IMR-90 (cell line): ENCODE results near the gene CRYBG2. TPM values are rescaled to one million over a fixed set of nuclear protein-coding genes. Genes with fewer than 3 reads are reported as not detected.

Experiments used
- ATAC-seq: fragments of 200-7000 bp; cut with Tn5 transposase; 2 replicates; pipeline ENCODE4 v1.9.1; 2020; ENCODE audit warnings: low read depth, mild to moderate bottlenecking, moderate library complexity
- BruUV-seq: library from RNA; stranded (reverse); fragments of 400-500 nt; replicated peaks from 2 replicates; lab custom pipeline; 2021; lab: Mats Ljungman, UMichigan
- CTCF ChIA-PET: fragments of 300-600 bp; formaldehyde crosslinking; extraction: SDS; loops from one replicate; lab custom pipeline; 2021; ENCODE audit warnings: antibody characterized with exemption; lab: Yijun Ruan, JAX
- POLR2A ChIA-PET: fragments of 300-600 bp; sonication (Branson Sonifier 250); formaldehyde crosslinking; loops from one replicate; lab custom pipeline; 2022; ENCODE audit warnings: antibody characterized with exemption; ENCODE audit not compliant: unreplicated experiment; lab: Charles Lee
- DNase-seq: peaks from one replicate; pipeline ENCODE4 v3.0.0; 2013
- H2AFZ ChIP-seq: replicated peaks from 2 replicates; pipeline ENCODE3; 2013; ENCODE audit warnings: low read length, mild to moderate bottlenecking; ENCODE audit not compliant: poor library complexity
- H2AK5ac ChIP-seq: 2 replicates; pipeline ENCODE4 v1.6.1; 2013; ENCODE audit warnings: low read depth, low read length, inconsistent platforms
- H2AK9ac ChIP-seq: replicated peaks from 2 replicates; pipeline ENCODE3; 2013; ENCODE audit warnings: mild to moderate bottlenecking, low read depth, low read length, moderate library complexity; ENCODE audit not compliant: poor library complexity
- H2BK120ac ChIP-seq: 2 replicates; pipeline ENCODE4 v1.6.1; 2013; ENCODE audit warnings: low read depth, low read length, inconsistent platforms
- H2BK15ac ChIP-seq: 3 replicates; pipeline ENCODE4 v1.6.1; 2013; ENCODE audit warnings: low read depth, low read length, inconsistent platforms
- H2BK20ac ChIP-seq: 2 replicates; pipeline ENCODE4 v1.6.1; 2013; ENCODE audit warnings: low read depth, mild to moderate bottlenecking, inconsistent platforms, low read length, moderate library complexity
- H2BK5ac ChIP-seq: 2 replicates; pipeline ENCODE4 v1.6.1; 2013; ENCODE audit warnings: mild to moderate bottlenecking, low read depth, low read length, inconsistent platforms; ENCODE audit not compliant: poor library complexity, severe bottlenecking
- H3K14ac ChIP-seq: replicated peaks from 2 replicates; pipeline ENCODE4 v1.6.1; 2013; ENCODE audit warnings: low read depth, low read length, inconsistent platforms
- H3K18ac ChIP-seq: 2 replicates; pipeline ENCODE4 v1.6.1; 2013; ENCODE audit warnings: low read depth, low read length, control low read depth
- H3K23ac ChIP-seq: 2 replicates; pipeline ENCODE4 v1.6.1; 2013; ENCODE audit warnings: low read depth, low read length, inconsistent platforms
- H3K27ac ChIP-seq: 2 replicates; pipeline ENCODE4 v1.5.1; 2013; ENCODE audit warnings: mild to moderate bottlenecking, control low read depth, low read length; ENCODE audit not compliant: insufficient read depth
- H3K27me3 ChIP-seq: 2 replicates; pipeline ENCODE4 v1.6.1; 2013; ENCODE audit warnings: low read length; ENCODE audit not compliant: control insufficient read depth, insufficient read depth
- H3K36me3 ChIP-seq: 2 replicates; pipeline ENCODE4 v1.6.1; 2013; ENCODE audit warnings: low read length, mixed read lengths; ENCODE audit not compliant: control insufficient read depth, insufficient read depth
- H3K4ac ChIP-seq: 2 replicates; pipeline ENCODE4 v1.6.1; 2013; ENCODE audit warnings: low read depth, low read length, inconsistent platforms
- H3K4me1 ChIP-seq: 2 replicates; pipeline ENCODE4 v1.6.1; 2013; ENCODE audit warnings: low read length, mixed read lengths; ENCODE audit not compliant: control insufficient read depth, insufficient read depth
- H3K4me2 ChIP-seq: 2 replicates; pipeline ENCODE4 v1.6.1; 2013; ENCODE audit warnings: low read depth, mild to moderate bottlenecking, control low read depth, low read length, moderate library complexity
- H3K4me3 ChIP-seq: 2 replicates; pipeline ENCODE4 v1.5.1; 2013; ENCODE audit warnings: low read depth, mild to moderate bottlenecking, control low read depth, low read length, moderate library complexity; ENCODE audit not compliant: insufficient read depth
- H3K56ac ChIP-seq: 2 replicates; pipeline ENCODE4 v1.6.1; 2013; ENCODE audit warnings: low read length, inconsistent platforms; ENCODE audit not compliant: insufficient read depth; ENCODE audit errors: extremely low read depth
- H3K79me1 ChIP-seq, 2 experiments: 2 replicates each; pipeline ENCODE4 v1.6.1; 2013; ENCODE audit warnings: low read length in 2 of 2, inconsistent platforms in 1 of 2, low read depth in 1 of 2
- H3K9ac ChIP-seq: 2 replicates; pipeline ENCODE4 v1.6.1; 2013; ENCODE audit warnings: low read depth, low read length, control low read depth
- H3K9me1 ChIP-seq: 2 replicates; pipeline ENCODE4 v1.6.1; 2013; ENCODE audit warnings: low read length, inconsistent platforms; ENCODE audit not compliant: insufficient read depth
- H3K9me3 ChIP-seq: 2 replicates; pipeline ENCODE4 v1.6.1; 2013; ENCODE audit warnings: low read length; ENCODE audit not compliant: control insufficient read depth, insufficient read depth
- H4K20me1 ChIP-seq: 2 replicates; pipeline ENCODE4 v1.6.1; 2013; ENCODE audit warnings: low read length, inconsistent platforms; ENCODE audit not compliant: insufficient read depth
- H4K5ac ChIP-seq: 2 replicates; pipeline ENCODE4 v1.6.1; 2013; ENCODE audit warnings: mild to moderate bottlenecking, low read depth, low read length, control low read depth
- H4K8ac ChIP-seq, 2 experiments: 2 replicates each; pipeline ENCODE4 v1.6.1; 2013; ENCODE audit warnings: low read depth in 2 of 2, low read length in 2 of 2, control low read depth in 1 of 2, inconsistent platforms in 1 of 2
- H4K91ac ChIP-seq: 2 replicates; pipeline ENCODE4 v1.6.1; 2013; ENCODE audit warnings: low read depth, low read length, inconsistent platforms; ENCODE audit not compliant: insufficient read depth
- BHLHE40 ChIP-seq: fragments of 150-350 bp; IDR thresholded peaks from 2 replicates; pipeline ENCODE4 v1.6.1; 2016; ENCODE audit warnings: mild to moderate bottlenecking, low read depth, low read length
- CEBPB ChIP-seq: IDR thresholded peaks from 2 replicates; pipeline ENCODE4 v1.6.1; 2012; ENCODE audit warnings: low read depth, low read length, improper control_type of control experiment
- CHD1 ChIP-seq: IDR thresholded peaks from 2 replicates; pipeline ENCODE4 v1.6.1; 2012; ENCODE audit warnings: low read depth, low read length, improper control_type of control experiment
- CTCF ChIP-seq: conservative IDR thresholded peaks from 2 replicates; pipeline ENCODE4 v1.5.1; 2012; ENCODE audit warnings: mild to moderate bottlenecking, low read depth, low read length, improper control_type of control experiment
- ELK1 ChIP-seq: fragments of 150-350 bp; IDR thresholded peaks from 2 replicates; pipeline ENCODE4 v1.6.1; 2016; ENCODE audit warnings: low read depth, mild to moderate bottlenecking, low read length, moderate library complexity, borderline replicate concordance
- FOS ChIP-seq: fragments of 150-350 bp; IDR thresholded peaks from 2 replicates; pipeline ENCODE4 v1.6.1; 2016; ENCODE audit warnings: low read depth, low read length
- MAFK ChIP-seq: IDR thresholded peaks from 2 replicates; pipeline ENCODE4 v1.6.1; 2012; ENCODE audit warnings: low read depth, low read length, improper control_type of control experiment
- MAZ ChIP-seq: IDR thresholded peaks from 2 replicates; pipeline ENCODE4 v1.6.1; 2012; ENCODE audit warnings: low read depth, mild to moderate bottlenecking, low read length, improper control_type of control experiment, moderate library complexity, borderline replicate concordance
- MXI1 ChIP-seq: IDR thresholded peaks from 2 replicates; pipeline ENCODE4 v1.6.1; 2012; ENCODE audit warnings: low read depth, mild to moderate bottlenecking, low read length, moderate library complexity, borderline replicate concordance
- NFE2L2 ChIP-seq: fragments of 150-350 bp; IDR thresholded peaks from 2 replicates; pipeline ENCODE4 v1.6.1; 2016; ENCODE audit warnings: low read depth, mild to moderate bottlenecking, low read length
- POLR2A ChIP-seq: IDR thresholded peaks from 2 replicates; pipeline ENCODE4 v1.6.1; 2012; ENCODE audit warnings: mild to moderate bottlenecking, low read depth, low read length
- RAD21 ChIP-seq: IDR thresholded peaks from 2 replicates; pipeline ENCODE4 v1.6.1; 2012; ENCODE audit warnings: low read length, improper control_type of control experiment
- RCOR1 ChIP-seq: IDR thresholded peaks from 2 replicates; pipeline ENCODE4 v1.6.1; 2012; ENCODE audit warnings: mild to moderate bottlenecking, low read length, improper control_type of control experiment; ENCODE audit not compliant: insufficient replicate concordance
- RFX5 ChIP-seq: IDR thresholded peaks from 2 replicates; pipeline ENCODE4 v1.8.0; 2012; ENCODE audit warnings: low read depth, mild to moderate bottlenecking, low read length, moderate library complexity
- WGBS, 2 experiments: methylation state at CpG; one replicate each; pipeline versions ENCODE4 v1.1.5 to v1.1.7; 2013; ENCODE audit warnings: missing lambda C conversion rate in 2 of 2; ENCODE audit not compliant: insufficient read length in 1 of 2; ENCODE audit errors: extremely low coverage in 2 of 2; 5-methylcytosine and 5-hydroxymethylcytosine counted together
- dilution Hi-C: fragments of 300-500 bp; cut with HindIII; formaldehyde crosslinking; loops from one replicate; pipeline ENCODE4 v1.14.3; 2018; ENCODE audit warnings: low sequenced_read_pairs; ENCODE audit not compliant: unreplicated experiment
- in situ Hi-C: fragments of 300-500 bp; cut with MboI; formaldehyde crosslinking; loops from 3 replicates; pipeline ENCODE4 v1.14.3; 2019; ENCODE audit warnings: low sequenced_read_pairs, inconsistent platforms, mixed read lengths
- intact Hi-C: fragments of 100-400 bp; cut with micrococcal nuclease; formaldehyde crosslinking; loops from 2 replicates; pipeline ENCODE4 v1.10.0; 2022
- polyA plus RNA-seq, 3 experiments: library from polyadenylated mRNA; depleted of rRNA; stranded (reverse); fragments of >200 nt; gene quantifications; 2 replicates each; pipeline ENCODE4 v1.2.3, GENCODE V29; 2012; ENCODE audit warnings: low replicate concordance in 1 of 3
- total RNA-seq: library from RNA; depleted of rRNA; stranded (reverse); fragments of >200 nt; gene quantifications from 2 replicates; pipeline ENCODE4 v1.2.3, GENCODE V29; 2012

The CRYBG2 gene
- total and polyA plus RNA-seq, 2 of the 4 experiments (the other 2 are of a cell fraction): not detected

GRCh38 chr1:26344147-26344920 is 9.6 kb downstream of the CRYBG2 start:
- Histone ChIP-seq H4K8ac (no peak overlapping the region), H3K18ac (no peak overlapping the region), H4K20me1 (no peaks in the 10 kb centered on the region), H2BK5ac (no peak overlapping the region), H3K36me3 (no peaks in the 10 kb centered on the region), H2AK9ac (no peak overlapping the region), H3K4ac (no peak overlapping the region), H3K4me3 (no peak overlapping the region), H3K9ac (no peak overlapping the region), H3K56ac (no peak overlapping the region), H3K14ac (no peak overlapping the region), H3K27me3 (peaks cover 39% of the 10 kb centered on the region), H2BK20ac (no peak overlapping the region), H3K4me2 (no peak overlapping the region), H2AK5ac (no peak overlapping the region), H4K5ac (no peak overlapping the region), H3K9me3 (no peaks in the 10 kb centered on the region), H2AFZ (peak overlapping the region; percentile 43), H3K9me1 (no peaks in the 10 kb centered on the region), H2BK15ac (no peak overlapping the region), H3K4me1 (no peaks in the 10 kb centered on the region; the same call in 1 of the 2 replicates), H3K23ac (no peak overlapping the region), H2BK120ac (no peak overlapping the region), H4K91ac (no peak overlapping the region), H3K79me1 (no peaks in the 10 kb centered on the region), H3K27ac (no peak overlapping the region)
- CTCF ChIA-PET: no interaction called here
- DNase-seq (no peak), ATAC-seq (no peak)
- dilution Hi-C loops: no loop called here
- no peak for TF ChIP-seq CHD1
- no peak for TF ChIP-seq POLR2A
- no peak for TF ChIP-seq ELK1
- no peak for TF ChIP-seq BHLHE40
- TF ChIP-seq NFE2L2: no peak
- TF ChIP-seq FOS: no peak
- no peak for TF ChIP-seq CEBPB
- no peak for TF ChIP-seq MAZ
- no peak for TF ChIP-seq RFX5
- no peak for TF ChIP-seq RCOR1
- no peak for TF ChIP-seq RAD21
- no peak for TF ChIP-seq MAFK
- TF ChIP-seq MXI1: no peak
- no peak for TF ChIP-seq CTCF
- no TSS peak for BruUV-seq
- intact Hi-C loops: no loop called here
- POLR2A ChIA-PET: no interaction called here
- in situ Hi-C loops: no loop called here
- 61% methylated on average over 10 of the region's 15 CpGs; no CpG with 5 or more reads in 1 of the 2 experiments for WGBS, 2 experiments
